ENCODE results near the gene NLGN2. TPM values are rescaled to one million over a fixed set of nuclear protein-coding genes. Genes with fewer than 3 reads are reported as not detected.
"Not testable (repeated sequence)": the region's sequence is repeated elsewhere in the genome, so short reads cannot be mapped to it uniquely, and the experiment has no call there.

Gene NLGN2
- total RNA-seq, 1 experiment from 2014 or later = 6.7 TPM

DNA sequence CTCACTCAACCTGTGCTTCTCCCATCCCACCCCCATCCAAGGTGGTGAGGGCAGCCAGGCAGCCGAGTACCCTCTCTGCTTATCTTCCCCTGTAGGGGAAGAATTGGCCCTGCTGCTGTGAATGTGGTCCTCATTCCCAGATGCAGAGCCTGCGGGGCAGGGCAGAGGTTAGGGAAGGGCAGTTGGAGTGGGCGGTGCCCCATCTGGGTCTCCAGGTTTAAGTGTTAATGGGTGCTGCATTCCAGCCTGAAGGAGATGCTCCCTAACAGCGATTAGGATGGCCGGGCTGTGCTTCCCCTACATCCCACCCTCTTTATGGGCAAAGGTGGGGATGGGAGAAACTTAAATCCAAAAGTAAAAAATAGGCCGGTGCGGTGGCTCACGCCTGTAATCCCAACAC is 40.6 kb upstream of the NLGN2 start:
- Mint-ChIP-seq H3K36me3 (ENCODE audit: insufficient read depth, unreplicated experiment) (no peaks in the 10 kb centered on the region), H3K4me3 (ENCODE audit: unreplicated experiment) (no peak overlapping the region), H3K4me1 (ENCODE audit: insufficient read depth, unreplicated experiment) (peaks cover 2% of the 10 kb centered on the region), H3K27me3 (ENCODE audit: insufficient read depth, unreplicated experiment) (no peaks in the 10 kb centered on the region), H3K9me3 (ENCODE audit: unreplicated experiment) (no peaks in the 10 kb centered on the region), H3K27ac (ENCODE audit: low read depth, unreplicated experiment) (no peak overlapping the region)
- POLR2A ChIA-PET = no interaction called here
- no TSS peak for BruUV-seq (replicated peaks)
- CTCF ChIA-PET = no interaction called here
- TF ChIP-seq, protein P1, sequence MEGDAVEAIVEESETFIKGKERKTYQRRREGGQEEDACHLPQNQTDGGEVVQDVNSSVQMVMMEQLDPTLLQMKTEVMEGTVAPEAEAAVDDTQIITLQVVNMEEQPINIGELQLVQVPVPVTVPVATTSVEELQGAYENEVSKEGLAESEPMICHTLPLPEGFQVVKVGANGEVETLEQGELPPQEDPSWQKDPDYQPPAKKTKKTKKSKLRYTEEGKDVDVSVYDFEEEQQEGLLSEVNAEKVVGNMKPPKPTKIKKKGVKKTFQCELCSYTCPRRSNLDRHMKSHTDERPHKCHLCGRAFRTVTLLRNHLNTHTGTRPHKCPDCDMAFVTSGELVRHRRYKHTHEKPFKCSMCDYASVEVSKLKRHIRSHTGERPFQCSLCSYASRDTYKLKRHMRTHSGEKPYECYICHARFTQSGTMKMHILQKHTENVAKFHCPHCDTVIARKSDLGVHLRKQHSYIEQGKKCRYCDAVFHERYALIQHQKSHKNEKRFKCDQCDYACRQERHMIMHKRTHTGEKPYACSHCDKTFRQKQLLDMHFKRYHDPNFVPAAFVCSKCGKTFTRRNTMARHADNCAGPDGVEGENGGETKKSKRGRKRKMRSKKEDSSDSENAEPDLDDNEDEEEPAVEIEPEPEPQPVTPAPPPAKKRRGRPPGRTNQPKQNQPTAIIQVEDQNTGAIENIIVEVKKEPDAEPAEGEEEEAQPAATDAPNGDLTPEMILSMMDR (IDR thresholded peaks at IDR 0.05; ENCODE audit: unreplicated experiment) = no peak
- intact Hi-C loops (cut with micrococcal nuclease) = no loop called here
- no peak for DNase-seq (ENCODE audit: unreplicated experiment)

DNA sequence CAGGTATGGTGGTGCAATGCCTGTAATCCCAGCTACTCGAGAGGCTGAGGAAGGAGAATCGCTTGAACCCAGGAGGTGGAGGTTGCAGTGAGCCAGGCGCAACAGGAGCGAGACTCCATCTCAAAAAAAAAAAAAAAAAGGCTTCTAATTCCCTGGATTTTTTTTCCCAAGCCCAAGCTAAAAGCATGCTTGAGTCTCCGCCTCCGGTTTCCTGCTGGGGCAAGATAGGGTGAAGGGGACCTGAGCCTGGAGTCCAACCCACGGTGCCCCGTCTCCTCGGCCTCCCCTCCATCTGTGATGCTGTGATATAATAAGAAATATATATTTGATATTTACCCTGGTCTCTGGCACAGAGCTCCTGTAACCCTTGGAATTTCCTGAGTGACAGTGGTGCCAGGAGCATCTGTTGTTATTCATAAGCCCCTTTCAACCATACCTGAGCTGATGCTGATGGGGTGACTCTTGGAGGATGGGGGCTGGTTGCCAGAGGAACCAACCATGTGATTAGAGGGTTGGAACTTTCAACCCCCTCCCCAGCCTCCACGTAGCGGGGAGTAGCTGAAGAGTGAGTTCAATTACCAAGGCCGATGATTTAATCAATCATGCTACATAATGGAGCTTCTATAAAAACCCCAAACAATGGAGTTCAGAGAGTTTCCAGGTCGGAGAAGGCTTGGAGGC is 39.6 kb upstream of the NLGN2 start:
- Mint-ChIP-seq H3K36me3 (ENCODE audit: insufficient read depth, unreplicated experiment) (no peaks in the 10 kb centered on the region), H3K27me3 (ENCODE audit: insufficient read depth, unreplicated experiment) (no peaks in the 10 kb centered on the region), H3K9me3 (ENCODE audit: unreplicated experiment) (no peaks in the 10 kb centered on the region), H3K4me1 (ENCODE audit: insufficient read depth, unreplicated experiment) (no peaks in the 10 kb centered on the region), H3K4me3 (ENCODE audit: unreplicated experiment) (no peak overlapping the region), H3K27ac (ENCODE audit: low read depth, unreplicated experiment) (no peak overlapping the region)
- POLR2A ChIA-PET = interaction anchor here (0.6 to 1.0 kb wide), 2 partner anchors 12 to 1234 kb away, joined by 3 to 4 read pairs; no protein-coding TSS in a partner anchor
- intact Hi-C loops (cut with micrococcal nuclease) = no loop called here
- DNase-seq (ENCODE audit: unreplicated experiment) = no peak
- TF ChIP-seq, protein P1 (IDR thresholded peaks at IDR 0.05; ENCODE audit: unreplicated experiment) = no peak
- BruUV-seq (replicated peaks) = no TSS peak
- CTCF ChIA-PET = interaction anchor here (2.1 kb wide), 1 partner anchor 12 kb away, joined by 14 read pairs; no protein-coding TSS in a partner anchor

GRCh38 chr17:7368599-7368994 is 39.0 kb upstream of the NLGN2 start:
- H3K9me3 Mint-ChIP-seq (ENCODE audit: unreplicated experiment); H3K36me3 Mint-ChIP-seq (ENCODE audit: insufficient read depth, unreplicated experiment); H3K27ac Mint-ChIP-seq (ENCODE audit: low read depth, unreplicated experiment); H3K4me3 Mint-ChIP-seq (ENCODE audit: unreplicated experiment); H3K27me3 Mint-ChIP-seq (ENCODE audit: insufficient read depth, unreplicated experiment); DNase-seq (ENCODE audit: unreplicated experiment); H3K4me1 Mint-ChIP-seq (ENCODE audit: insufficient read depth, unreplicated experiment); intact Hi-C loops (cut with micrococcal nuclease); BruUV-seq (replicated peaks): not testable (repeated sequence)
- POLR2A ChIA-PET = interaction anchor here (1.0 kb wide), 1 partner anchor 12 kb away, joined by 3 read pairs; no protein-coding TSS in a partner anchor
- CTCF ChIA-PET = interaction anchor here (2.1 kb wide), 1 partner anchor 12 kb away, joined by 14 read pairs; no protein-coding TSS in a partner anchor

DNA sequence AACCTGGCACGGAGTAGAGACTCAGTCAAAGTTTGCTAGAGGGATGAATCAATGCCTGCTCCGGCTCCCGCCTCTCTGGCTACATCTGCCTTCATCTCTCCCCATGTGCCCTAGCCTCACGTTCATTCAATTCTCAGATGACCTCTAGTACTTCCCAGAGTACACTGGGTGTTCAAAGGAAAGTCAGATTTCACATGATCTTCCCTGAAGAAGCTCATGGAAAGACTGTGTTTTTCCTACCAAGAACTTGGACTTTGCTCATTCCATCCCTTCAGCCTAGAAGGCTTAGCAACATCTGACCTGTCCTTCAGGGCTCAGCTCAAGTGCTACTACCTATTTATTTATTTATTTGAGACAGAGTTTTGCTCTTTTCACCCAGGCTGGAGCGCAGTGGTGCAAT is 37.8 kb upstream of the NLGN2 start:
- H3K9me3 Mint-ChIP-seq (ENCODE audit: unreplicated experiment) = no peaks in the 10 kb centered on the region
- no peaks in the 10 kb centered on the region for H3K4me1 Mint-ChIP-seq (ENCODE audit: insufficient read depth, unreplicated experiment)
- H3K27ac Mint-ChIP-seq (ENCODE audit: low read depth, unreplicated experiment) = no peak overlapping the region
- no peak overlapping the region for H3K4me3 Mint-ChIP-seq (ENCODE audit: unreplicated experiment)
- no peaks in the 10 kb centered on the region for H3K27me3 Mint-ChIP-seq (ENCODE audit: insufficient read depth, unreplicated experiment)
- no TSS peak for BruUV-seq (replicated peaks)
- DNase-seq (ENCODE audit: unreplicated experiment) = no peak
- TF ChIP-seq, protein P1 (IDR thresholded peaks at IDR 0.05; ENCODE audit: unreplicated experiment) = no peak
- no peaks in the 10 kb centered on the region for H3K36me3 Mint-ChIP-seq (ENCODE audit: insufficient read depth, unreplicated experiment)
- intact Hi-C loops (cut with micrococcal nuclease) = no loop called here
- CTCF ChIA-PET = interaction anchor here (2.1 kb wide), 1 partner anchor 14 kb away, joined by 12 read pairs; no protein-coding TSS in a partner anchor
- POLR2A ChIA-PET = interaction anchor here (1.1 kb wide), 1 partner anchor 70 kb away, joined by 3 read pairs; no protein-coding TSS in a partner anchor
